Tongue (tissue), 2 donors: ENCODE results near the gene PCDHGA1. TPM values are rescaled to one million over a fixed set of nuclear protein-coding genes. Genes with fewer than 3 reads are reported as not detected.

Experiments used
- DNase-seq: peaks from one replicate; pipeline ENCODE4 v3.0.0-alpha.2; 2015
- total RNA-seq: library from RNA; depleted of rRNA; stranded (reverse); fragments of >200 nt; gene quantifications from one replicate; pipeline ENCODE4 v1.2.3, GENCODE V29; 2014

Gene PCDHGA1
- total RNA-seq, 1 donor from 2014 or later = 1.8 TPM

DNA sequence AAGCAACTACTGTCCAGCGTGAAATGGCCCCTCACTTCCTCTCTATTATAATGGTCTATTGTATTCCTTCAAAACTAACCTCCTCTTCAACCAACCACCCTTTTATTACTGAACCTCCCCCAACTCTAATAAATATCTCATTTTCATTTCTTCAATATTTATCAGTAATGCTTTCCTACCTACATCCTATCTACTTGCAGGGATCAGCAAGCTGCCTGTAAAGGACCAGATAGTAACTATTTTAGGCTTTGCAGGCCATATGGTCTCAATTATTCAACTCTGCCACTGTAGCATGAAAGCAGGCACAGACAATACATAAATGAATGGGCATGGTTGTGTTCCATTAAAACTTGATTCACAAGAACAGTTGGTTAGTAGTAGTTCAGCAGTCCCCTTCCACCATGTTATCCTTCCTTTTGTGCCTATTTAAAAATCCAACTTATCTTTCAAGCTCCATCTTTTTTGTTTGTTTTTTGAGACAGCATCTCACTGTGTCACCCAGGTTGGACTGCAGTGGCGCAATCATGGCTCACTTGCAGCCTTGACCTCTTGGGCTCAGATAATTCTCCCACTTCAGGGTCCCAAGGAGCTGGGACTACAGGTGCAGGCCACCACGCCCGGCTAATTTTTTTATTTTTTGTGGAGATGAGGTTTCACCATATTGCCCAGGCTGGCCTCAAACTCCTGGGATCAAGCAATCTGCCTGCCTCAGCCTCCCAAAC lies 204.3 kb downstream of the PCDHGA1 start:
- no peak for DNase-seq

DNA sequence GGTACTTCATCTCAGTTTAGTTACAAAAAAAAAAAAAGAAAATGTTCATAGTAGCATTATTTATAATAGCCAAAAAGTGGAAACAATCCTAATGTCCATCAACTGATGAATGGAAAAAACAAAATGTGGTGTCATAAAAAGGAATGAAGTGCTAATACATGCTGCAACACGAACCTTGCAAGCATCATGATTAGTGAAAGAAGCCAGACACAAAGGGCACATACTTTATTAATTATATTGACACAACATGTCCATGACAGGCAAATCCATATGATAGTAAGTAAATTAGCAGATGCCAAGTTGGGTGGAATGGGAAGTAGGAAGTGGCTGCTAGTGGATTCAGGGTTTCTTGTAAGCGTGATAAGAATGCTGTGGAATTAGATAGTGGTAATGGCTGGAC lies 212.7 kb downstream of the PCDHGA1 start:
- DNase-seq = no peak

DNA sequence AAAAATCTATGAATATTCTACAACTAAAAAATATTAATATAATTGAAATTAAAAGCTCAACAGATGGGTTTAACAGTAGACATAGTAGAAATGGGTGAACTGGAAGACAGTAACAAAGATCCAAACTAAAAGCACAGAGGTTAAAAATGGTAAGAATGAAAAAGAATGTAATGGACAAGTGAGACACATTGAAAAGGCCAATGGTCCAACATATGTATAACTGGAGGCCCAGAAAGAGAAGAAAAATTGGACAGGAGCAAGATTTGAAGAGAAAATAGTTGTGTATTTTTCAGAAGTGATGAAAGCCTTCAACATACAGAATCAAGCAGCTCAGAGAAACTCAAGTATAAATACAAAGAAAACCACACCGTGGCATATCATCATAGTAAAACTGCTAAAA lies 217.2 kb downstream of the PCDHGA1 start:
- DNase-seq = no peak

DNA sequence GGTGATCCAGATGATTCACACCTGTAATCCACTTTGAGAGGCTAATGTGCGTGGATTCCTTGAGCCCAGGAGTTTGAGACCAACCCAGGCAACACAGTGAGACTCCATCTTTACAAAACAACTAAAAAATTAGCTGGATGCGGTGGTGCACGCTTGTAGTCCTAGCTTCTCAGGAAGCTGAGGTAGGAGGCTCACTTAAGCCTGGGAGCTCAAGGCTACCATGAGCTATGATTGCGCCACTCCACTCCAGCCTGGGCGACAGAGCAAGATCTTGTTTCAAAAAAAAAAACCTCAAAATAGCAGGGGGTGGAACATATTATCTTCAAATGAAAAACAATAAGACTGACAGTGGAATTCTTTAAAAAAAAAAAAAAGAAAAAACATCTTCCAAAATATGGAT lies 217.6 kb downstream of the PCDHGA1 start:
- DNase-seq = no peak

DNA sequence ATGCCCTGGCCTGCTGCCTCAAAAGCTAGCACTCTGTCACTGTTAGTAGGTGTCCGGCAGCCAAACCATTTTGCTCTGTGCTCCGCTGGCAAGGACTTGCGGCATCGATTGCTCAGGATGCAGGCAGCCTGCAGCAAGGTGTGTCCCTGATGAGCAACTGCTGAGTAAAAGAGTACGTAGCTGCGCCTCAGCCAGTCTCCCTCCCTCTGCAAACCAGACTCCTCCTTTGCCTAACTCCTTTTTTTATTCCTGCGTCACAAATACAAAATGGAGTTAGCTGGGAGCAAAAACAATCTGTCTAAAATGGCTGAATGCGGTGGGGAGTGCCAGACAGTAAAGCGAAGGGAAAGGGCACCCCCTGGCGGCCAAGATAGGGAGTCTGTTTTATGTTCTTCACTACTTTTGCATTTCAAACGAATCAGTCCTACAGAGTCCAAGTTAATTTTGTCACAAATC lies 227.4 kb downstream of the PCDHGA1 start:
- peak; percentile 97 for DNase-seq

DNA sequence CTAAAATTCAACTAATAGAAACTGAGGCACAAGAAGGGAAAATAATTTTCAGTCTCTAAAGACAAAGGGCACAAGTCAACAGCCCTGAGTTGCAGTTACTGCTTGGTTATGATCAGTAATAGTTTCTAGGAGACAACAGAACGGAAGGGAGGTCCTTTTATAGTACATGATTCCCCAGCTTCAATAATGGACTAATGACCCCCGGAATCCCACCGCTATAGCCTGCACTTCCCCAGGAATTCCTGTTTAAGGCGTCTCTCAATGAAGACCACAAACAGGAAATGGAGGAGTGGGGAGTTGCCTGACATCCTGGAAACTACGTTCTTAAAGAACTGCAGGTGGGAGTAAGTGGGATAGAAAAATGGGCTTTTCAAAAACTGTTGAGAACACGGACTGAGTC lies 227.8 kb downstream of the PCDHGA1 start:
- DNase-seq = no peak

DNA sequence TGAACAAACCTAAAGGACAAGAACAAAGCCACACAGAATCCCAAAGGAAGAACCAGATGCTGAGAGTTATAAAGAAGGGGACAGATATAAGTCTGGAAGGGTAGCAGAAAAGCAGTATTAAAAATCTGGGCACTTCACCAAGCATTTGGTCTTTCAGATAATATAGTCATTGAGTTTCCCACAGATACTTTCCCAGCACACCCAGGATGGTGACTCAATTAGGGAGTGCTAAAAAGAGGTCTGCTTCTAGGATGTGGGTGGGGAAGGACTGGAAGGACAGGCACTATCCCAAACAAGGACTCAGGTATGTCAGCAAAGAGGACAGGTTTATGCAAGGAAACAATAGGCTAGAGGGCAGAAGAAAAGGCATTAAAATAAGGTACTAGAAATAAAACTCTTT lies 229.1 kb downstream of the PCDHGA1 start:
- peak; percentile 68 for DNase-seq

DNA sequence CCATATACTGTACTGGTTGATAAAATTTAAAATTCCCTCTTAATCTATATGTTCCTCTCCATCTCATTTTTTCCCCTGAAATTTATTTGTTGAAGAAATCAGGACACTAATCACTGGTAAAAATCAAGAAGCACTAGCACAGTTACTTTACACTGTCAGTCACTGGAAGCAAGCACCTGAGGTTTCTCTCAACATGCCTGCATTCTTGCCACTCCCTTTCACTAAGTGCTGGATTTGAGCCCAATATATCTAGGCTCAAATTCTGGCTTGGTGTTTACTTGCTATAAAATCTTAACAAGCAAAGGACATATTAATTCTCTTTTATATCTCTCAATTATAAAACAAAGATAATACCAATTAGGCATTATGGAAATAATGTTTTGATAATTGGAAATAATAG lies 229.8 kb downstream of the PCDHGA1 start:
- peak; percentile 84 for DNase-seq

DNA sequence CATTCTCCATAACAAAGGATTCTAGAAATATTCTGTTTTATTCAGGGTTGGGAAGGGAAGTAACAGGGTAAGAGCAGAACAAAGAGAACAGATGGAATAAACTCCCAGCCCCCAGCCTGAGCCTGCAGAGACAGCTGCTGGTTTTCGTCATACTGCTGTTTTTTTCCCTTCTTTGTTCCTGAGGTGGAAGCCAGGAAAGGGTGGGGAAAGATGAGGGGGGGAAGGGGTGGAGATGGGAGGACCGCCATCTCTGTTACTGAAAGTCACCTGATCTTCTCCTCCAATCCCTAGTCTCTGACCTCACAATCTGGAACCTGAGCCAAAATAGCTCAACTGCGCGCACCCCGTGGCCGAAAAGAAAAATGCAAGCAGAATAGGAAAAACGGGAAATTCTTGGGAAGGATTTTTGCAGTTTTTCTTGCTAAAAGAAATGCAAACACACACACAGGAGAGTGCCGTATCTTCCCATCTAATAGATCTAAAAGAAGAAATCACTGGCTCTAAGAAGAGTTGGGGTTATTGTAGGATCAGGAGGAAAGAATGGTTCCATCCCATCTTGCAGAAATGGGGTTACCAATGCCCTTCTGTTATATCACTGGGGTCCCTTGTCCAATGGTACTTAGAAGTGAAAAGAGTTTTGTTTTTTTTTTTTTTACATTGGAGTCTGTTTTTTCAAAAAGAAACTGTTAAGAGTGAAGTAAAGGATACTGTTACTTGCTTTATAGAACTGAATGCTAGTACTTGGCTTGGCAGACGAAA lies 230.6 kb downstream of the PCDHGA1 start:
- DNase-seq = peak; percentile 99

Other genes with a start within 250 kb of the PCDHGA1 start
- gene PCDHB2, start 235.9 kb upstream of the PCDHGA1 start, total RNA-seq = 4.4 TPM
- gene PCDHB3, start 230.0 kb upstream of the PCDHGA1 start, total RNA-seq = 3.7 TPM
- gene PCDHB4, start 208.7 kb upstream of the PCDHGA1 start, total RNA-seq = 4.0 TPM
- gene PCDHB5, start 195.3 kb upstream of the PCDHGA1 start, total RNA-seq = 5.6 TPM
- 0.82 TPM for gene PCDHB6, start 180.5 kb upstream of the PCDHGA1 start, total RNA-seq
- gene PCDHB7, start 157.9 kb upstream of the PCDHGA1 start, total RNA-seq = 3.3 TPM
- gene PCDHB8, start 152.7 kb upstream of the PCDHGA1 start, total RNA-seq = 2.3 TPM
- gene PCDHB16, start 148.1 kb upstream of the PCDHGA1 start, total RNA-seq = 4.1 TPM
- 1.7 TPM for gene PCDHB9, start 143.4 kb upstream of the PCDHGA1 start, total RNA-seq
- gene PCDHB10, start 138.2 kb upstream of the PCDHGA1 start, total RNA-seq = 6.1 TPM
- 5.9 TPM for gene PCDHB11, start 130.9 kb upstream of the PCDHGA1 start, total RNA-seq
- 4.8 TPM for gene PCDHB12, start 121.8 kb upstream of the PCDHGA1 start, total RNA-seq
- gene PCDHB13, start 116.6 kb upstream of the PCDHGA1 start, total RNA-seq = 4.4 TPM
- 7.8 TPM for gene PCDHB14, start 107.2 kb upstream of the PCDHGA1 start, total RNA-seq
- gene PCDHB15, start 85.1 kb upstream of the PCDHGA1 start, total RNA-seq = 9.9 TPM
- not detected for gene SLC25A2, start 26.5 kb upstream of the PCDHGA1 start, total RNA-seq
- 93.2 TPM for gene TAF7, start 9.7 kb upstream of the PCDHGA1 start, total RNA-seq
- gene PCDHGA2, start 8.2 kb downstream of the PCDHGA1 start, total RNA-seq = 3.7 TPM
- 3.9 TPM for gene PCDHGA3, start 13.3 kb downstream of the PCDHGA1 start, total RNA-seq
- gene PCDHGB1, start 19.6 kb downstream of the PCDHGA1 start, total RNA-seq = 3.7 TPM
- gene PCDHGA4, start 24.5 kb downstream of the PCDHGA1 start, total RNA-seq = 3.9 TPM
- 4.2 TPM for gene PCDHGB2, start 29.5 kb downstream of the PCDHGA1 start, total RNA-seq
- 6.1 TPM for gene PCDHGA5, start 33.6 kb downstream of the PCDHGA1 start, total RNA-seq
- 5.7 TPM for gene PCDHGB3, start 39.7 kb downstream of the PCDHGA1 start, total RNA-seq
- 4.8 TPM for gene PCDHGA6, start 43.4 kb downstream of the PCDHGA1 start, total RNA-seq
- gene PCDHGA7, start 52.2 kb downstream of the PCDHGA1 start, total RNA-seq = 6.3 TPM
- 5.9 TPM for gene PCDHGB4, start 57.2 kb downstream of the PCDHGA1 start, total RNA-seq
- gene PCDHGA8, start 62.1 kb downstream of the PCDHGA1 start, total RNA-seq = 3.0 TPM
- gene PCDHGB5, start 67.4 kb downstream of the PCDHGA1 start, total RNA-seq = 11.3 TPM
- 12.2 TPM for gene PCDHGA9, start 72.3 kb downstream of the PCDHGA1 start, total RNA-seq
- 9.3 TPM for gene PCDHGB6, start 77.5 kb downstream of the PCDHGA1 start, total RNA-seq
- 6.1 TPM for gene PCDHGA10, start 82.5 kb downstream of the PCDHGA1 start, total RNA-seq
- 10.3 TPM for gene PCDHGB7, start 87.2 kb downstream of the PCDHGA1 start, total RNA-seq
- 7.5 TPM for gene PCDHGA11, start 90.5 kb downstream of the PCDHGA1 start, total RNA-seq
- 5.1 TPM for gene PCDHGA12, start 100.0 kb downstream of the PCDHGA1 start, total RNA-seq
- 104 TPM for gene PCDHGC3, start 145.5 kb downstream of the PCDHGA1 start, total RNA-seq
- gene PCDHGC4, start 154.5 kb downstream of the PCDHGA1 start, total RNA-seq = 7.9 TPM
- gene PCDHGC5, start 158.6 kb downstream of the PCDHGA1 start, total RNA-seq = 3.1 TPM